NCI-H82 treated with DMSO at 0.1 percent for 48 hours (cell line): Measurements from ENCODE around the gene ZFAND2A.
"Not testable (repeated sequence)": the region's sequence is repeated elsewhere in the genome, so short reads cannot be mapped to it uniquely, and the experiment has no call there.

ENCODE experiments used
- DNase-seq: peaks from one replicate; lab custom pipeline; 2025; ENCODE audit not compliant: unreplicated experiment; lab: John Stamatoyannopoulos, UW

ZFAND2A gene

DNA sequence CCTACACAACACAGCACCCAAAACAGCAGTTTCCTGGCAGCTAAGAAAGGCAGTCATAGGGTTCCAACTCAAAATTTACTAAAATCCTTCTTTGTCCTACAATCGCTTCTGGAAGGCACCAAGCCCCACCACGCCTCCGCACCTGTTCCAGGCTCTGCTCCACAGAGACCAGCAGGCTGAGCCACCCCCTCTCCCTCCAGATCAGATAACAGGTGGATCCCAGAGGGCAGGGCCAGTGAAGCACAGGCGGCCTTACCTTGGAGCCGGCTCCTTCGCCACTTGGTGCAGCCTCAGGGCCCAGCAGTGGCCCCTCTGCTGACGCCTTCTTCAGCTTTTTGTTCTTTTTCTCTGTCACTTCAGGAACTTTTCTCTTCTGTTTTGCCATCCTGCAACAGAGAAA lies 33.0 kb downstream of the ZFAND2A start:
- no peak for DNase-seq

DNA sequence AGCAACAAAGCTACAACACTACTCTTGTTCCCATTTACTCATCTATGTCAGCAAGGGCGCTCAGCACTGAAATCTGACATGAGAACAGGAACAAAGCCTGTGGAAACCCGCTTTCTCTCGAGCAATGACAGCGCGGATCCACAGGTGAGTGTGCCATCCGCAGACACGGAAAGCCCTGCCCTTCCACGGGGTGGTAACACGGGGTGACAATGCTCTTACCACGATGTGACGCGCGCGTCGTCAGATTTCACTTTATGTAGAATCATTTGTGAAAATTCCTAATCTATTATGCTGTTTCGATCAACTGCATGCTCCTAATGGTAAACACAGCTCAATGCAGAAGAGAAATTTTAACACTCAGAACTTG lies 34.4 kb downstream of the ZFAND2A start:
- DNase-seq: no peak

DNA sequence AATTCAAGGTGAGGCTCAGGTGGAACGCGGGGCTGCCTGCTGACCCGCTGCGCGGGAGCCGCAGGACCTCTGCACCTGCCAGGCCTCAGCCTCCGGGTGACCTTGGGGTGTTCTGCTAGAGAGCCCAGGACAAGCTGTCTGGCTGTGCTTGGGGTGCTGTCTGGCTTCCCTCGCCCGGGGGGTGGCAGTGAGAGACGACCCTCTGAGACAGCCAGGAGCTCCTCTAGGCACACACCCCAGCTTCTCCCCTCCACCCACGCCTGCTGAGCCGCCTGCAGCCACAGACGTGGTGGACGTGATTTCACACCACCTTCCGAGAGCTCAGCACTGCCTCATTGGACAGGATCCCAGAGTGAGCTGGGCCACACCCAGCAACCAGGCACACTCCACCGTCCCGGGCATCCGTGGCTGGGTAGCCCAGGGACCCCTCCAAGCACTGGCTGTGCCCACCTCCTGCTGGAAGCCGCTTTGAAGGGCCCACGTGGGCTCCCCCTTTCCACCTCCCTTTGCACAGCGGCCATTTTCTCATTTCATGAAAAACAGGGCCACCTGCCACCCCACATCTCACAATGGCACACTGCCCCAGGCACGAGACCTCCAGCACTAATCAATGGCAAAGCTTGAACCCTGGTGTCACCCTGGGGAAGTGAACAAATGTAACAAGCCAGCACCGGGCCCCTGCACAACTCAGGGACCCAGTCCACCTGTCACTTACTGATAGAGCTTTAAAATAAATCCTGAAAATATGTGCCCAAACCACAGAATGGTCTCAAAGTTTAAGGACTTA lies 35.0 kb downstream of the ZFAND2A start:
- DNase-seq: no peak

DNA sequence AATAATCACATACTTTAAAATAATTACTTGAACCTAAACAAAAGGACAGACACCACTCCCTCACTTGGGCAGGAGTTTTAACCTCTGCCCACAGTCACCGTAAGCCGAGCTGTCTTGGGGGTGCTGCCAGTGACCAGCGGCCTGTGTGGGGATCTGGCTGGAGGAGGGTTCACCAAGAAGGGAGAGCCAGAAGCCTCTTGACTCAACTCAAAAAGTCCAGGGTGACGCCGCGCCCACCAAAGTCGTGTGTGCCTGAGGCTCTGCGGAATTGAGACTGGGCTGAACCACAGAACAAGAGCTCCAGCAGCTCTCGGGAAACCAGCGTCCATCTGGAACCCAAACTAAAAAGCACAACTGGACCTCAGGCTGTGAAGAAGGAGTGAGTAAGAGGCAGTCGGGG lies 35.8 kb downstream of the ZFAND2A start:
- no peak for DNase-seq

DNA sequence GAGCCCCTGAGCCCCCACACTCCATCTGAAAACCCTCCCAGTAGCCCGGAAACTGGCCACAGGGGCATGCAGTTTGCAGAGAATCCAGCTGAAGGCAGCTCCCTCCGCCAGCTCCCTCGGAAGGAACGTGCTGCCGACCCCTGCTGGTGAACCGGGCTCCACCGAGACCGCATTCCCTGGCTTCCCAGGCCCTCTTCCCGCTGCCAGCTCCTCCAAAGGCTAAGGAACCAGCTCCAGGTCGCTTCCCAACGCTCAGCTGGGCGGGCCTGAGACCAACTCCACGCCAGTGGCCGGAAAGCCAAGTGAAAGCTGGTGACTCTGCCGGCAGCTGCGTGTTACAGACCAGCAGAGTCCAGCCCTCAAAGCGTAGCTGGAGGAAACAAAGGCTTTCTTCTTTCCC lies 36.3 kb downstream of the ZFAND2A start:
- DNase-seq: no peak

DNA sequence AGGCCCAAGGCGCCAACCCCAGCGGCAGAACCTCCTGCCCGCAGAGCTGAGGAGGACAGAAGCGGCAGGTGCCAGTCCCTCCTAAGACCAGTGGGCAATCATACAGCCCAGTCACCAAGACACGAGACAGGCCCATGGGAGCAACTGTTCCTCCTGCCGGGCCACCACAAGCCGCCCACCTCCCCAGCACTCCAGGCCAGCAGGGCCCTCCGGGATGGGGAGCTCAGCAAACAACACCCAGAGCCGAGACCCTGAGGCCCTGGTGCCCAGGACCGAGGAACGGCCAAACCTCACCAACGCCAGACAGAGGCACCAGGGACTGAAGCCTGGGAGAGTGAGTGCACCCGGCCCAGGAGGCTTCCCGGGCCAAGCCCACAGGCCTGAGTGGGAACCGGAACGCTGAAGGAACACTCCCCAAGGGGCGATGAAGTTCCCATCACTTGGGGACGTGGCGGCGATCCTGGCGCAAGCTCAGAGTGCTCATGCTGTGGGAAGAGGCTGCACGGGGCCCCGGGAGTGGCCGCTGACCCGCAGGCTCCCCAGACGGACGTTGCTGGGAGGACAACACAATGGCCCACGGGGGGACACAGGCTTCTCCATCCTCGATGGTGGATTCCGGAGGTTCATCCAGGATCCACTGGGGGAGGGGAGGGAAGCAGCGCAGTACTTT lies 37.0 kb downstream of the ZFAND2A start:
- no peak for DNase-seq

DNA sequence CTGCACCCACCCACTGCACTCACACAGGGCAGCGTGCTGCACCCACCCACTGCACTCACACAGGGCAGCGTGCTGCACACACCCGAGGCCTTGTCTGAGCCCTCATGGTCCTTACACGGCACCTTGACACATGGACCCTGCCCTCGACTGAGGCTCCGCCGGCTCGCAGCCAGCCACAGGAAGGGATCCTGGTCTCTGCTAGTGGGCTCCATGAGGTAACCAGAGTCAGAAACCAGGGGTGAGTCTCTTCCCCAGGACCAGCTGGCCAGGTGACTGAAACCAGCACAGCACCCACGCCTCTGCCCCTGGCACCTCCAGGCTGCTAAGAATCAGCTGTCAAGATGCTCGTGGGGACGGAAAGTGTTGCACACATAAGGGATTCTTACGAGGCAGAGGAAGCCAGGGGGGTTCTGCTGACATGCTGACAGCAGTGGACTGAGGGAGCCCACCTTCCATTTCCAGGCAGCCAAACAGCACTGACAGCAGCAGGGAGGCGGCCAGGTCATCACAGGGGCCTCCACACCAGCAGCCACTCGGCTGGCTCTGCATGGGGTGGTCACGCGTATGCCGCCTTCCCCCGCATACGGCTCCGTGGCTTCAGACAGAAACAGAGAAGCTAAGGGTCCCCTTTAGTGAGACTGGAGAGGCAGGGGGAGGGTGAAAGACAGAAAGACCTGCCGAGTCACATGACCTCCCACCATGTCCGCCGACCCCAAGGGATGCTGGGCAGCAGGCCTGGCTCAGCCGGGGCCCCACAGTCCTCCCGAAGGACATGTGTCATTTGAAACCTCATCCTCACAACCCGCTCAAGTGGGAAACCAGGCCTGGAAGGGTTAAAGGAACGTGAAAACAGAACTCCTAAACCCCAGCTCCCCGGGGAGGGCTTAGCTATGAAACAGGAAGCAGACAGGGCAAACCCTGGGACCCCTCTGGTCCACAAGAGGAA lies 37.8 kb downstream of the ZFAND2A start:
- DNase-seq: no peak

DNA sequence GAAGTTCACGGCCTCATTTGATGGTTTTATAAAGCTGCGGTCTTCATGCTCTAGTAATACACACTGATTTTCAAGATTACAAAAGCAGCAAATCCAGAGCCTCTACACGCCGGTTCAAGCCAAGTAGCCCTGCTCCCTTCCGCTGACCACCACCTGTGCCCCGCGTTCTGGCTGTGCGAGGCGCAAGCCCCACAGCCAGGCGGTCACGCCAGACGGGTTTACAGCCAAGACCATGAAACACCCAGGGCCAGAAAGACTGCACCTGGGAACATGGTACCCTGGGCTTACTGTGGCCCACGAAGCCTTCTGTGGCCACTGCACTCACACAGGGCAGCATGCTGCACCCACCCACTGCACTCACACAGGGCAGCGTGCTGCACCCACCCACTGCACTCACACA lies 38.5 kb downstream of the ZFAND2A start:
- DNase-seq: no peak

DNA sequence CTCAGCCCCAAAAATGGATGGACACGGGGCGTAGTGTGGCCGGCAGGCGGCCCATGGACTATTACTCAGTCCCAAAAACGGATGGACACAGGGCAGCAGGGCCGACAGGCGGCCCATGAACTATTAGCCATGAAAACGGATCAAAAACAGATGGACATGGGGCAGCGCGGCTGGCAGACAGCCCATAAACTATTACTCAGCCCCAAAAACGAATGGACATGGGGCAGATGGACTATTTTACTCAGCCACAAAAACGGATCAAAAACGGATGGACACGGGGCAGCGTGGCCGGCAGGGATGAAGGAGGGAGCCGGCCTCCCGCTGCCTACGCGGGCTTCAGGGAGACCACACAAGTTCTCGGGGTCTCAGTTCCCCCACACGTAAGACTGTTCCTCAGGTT lies 39.2 kb downstream of the ZFAND2A start:
- DNase-seq: no peak

DNA sequence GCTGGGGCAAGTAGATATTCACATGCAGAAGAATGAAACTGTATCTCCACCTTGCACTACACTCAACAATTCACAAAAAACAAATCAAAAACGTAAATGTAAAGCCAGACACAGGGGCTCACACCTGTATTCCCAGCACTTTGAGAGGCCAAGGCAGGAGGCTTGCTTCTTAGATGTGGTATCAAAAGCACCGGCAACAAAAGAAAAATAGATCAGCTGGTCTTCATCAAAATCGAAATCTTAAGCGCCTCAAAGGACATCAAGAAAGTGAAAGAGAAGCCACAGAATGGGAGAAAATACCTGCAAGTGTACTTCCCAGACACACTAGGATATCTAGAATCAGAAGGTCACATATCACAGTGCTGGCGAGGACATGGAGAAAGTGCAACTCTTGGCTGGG lies 40.8 kb downstream of the ZFAND2A start:
- no peak for DNase-seq

DNA sequence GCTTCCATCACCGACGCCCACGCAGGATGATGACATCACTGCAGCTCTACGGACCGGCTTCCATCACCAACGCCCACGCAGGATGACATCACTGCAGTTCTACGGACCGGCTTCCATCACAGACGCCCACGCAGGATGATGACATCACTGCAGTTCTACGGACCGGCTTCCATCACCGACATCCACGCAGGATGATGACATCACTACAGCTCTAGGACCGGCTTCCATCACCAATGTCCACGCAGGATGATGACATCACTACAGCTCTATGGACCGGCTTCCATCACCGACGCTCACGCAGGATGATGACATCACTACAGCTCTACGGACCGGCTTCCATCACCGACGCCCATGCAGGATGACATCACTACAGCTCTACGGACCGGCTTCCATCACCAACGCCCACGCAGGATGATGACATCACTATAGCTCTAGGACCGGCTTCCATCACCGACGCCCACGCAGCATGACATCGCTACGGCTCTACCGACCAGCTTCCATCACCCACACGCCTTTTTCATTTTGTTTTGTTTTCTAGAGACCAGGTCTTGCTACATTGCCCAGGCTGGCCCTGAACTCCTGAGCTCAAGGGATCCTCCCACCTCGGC lies 42.6 kb downstream of the ZFAND2A start:
- DNase-seq: no peak

DNA sequence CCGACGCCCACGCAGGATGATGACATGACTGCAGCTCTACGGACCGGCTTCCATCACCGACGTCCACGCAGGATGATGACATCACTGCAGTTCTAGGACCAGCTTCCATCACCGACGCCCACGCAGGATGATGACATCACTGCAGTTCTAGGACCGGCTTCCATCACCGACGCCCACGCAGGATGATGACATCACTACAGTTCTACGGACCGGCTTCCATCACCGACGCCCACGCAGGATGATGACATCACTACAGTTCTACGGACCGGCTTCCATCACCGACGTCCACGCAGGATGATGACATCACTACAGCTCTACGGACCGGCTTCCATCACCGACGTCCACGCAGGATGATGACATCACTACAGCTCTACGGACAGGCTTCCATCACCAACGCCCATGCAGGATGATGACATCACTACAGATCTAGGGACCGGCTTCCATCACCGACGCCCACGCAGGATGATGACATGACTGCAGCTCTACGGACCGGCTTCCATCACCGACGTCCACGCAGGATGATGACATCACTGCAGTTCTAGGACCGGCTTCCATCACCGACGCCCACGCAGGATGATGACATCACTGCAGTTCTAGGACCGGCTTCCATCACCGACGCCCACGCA lies 43.5 kb downstream of the ZFAND2A start:
- DNase-seq: not testable (repeated sequence)

DNA sequence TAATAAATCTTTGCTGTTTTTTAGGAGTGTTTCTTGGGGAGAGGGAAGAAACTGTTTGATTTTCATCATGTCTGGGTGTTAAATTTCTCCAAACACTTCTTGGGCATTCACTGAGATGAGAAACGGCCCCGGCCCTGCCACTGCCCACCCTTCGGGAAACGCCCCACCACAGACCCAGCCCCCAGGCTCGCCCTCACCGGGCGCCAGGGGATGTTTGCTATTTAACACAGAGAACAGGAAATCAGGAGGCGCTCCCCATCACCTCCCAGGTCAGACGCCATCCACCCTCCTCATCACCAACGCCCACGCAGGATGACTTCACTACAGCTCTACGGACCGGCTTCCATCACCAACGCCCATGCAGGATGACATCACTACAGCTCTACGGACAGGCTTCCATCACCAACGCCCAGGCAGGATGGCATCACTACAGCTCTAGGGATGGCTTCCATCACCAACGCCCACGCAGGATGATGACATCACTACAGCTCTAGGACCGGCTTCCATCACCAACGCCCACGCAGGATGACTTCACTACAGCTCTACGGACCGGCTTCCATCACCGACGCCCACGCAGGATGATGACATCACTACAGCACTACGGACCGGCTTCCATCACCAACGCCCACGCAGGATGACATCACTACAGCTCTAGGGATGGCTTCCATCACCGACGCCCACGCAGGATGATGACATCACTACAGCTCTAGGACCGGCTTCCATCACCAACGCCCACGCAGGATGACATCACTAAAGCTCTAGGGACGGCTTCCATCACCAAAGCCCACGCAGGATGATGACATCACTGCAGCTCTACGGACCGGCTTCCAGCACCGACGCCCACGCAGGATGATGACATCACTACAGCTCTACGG lies 44.6 kb downstream of the ZFAND2A start:
- DNase-seq: not testable (repeated sequence)

DNA sequence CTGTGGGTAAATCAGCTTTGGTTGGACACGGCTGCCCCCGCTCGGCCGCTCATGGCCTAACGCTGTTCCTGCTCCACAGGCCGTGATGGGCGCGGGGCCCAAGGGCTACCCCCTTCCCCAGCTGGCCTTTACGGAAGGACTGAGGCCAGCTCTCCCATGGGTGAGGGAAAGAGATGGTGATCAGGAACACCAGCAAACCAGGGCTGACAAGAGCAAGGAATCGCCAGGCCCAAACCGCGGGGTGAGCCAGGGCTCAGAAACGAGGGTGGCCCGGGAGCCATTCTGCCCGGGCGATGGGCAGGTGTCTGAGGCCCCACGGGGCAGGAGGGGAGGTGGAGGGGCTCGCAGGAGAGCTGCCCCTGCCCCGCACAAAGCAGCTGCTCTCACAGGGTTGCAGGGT lies 45.5 kb downstream of the ZFAND2A start:
- DNase-seq: no peak

DNA sequence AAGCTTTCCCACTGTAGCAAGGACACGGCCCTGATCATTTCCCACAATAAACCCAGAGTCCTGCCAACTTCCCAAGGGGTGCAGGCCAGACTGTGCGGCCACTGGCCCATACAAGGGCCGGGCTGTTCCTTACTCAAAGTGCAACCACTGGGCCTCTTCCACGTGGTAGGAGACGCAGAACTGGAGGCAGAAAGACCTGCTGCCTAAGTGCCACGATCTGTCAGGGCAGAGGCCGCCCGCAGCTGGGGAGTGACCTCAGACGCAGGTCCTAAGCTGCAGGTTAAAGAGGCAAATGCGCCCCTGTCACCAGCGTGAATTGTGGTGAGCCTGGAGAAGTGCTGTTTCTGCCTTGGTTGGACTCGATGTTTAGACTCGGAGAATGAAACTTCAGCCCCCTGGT lies 45.9 kb downstream of the ZFAND2A start:
- no peak for DNase-seq

DNA sequence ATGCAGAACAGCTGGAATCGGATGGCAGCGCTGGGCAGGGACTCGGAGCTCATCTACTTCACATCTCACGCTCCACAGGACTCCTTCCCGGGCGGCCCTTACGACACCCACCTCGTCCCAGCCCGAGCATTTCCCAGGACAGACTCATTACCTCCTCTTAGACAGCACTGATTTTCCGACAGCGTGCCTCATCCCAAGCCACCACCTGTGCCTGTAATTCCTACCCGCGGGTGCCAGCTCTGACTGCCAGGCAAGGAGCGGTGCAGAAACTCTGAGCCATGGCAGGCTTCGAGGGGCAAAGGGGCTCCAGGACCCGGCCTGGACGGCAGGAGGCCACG lies 46.5 kb downstream of the ZFAND2A start:
- no peak for DNase-seq

DNA sequence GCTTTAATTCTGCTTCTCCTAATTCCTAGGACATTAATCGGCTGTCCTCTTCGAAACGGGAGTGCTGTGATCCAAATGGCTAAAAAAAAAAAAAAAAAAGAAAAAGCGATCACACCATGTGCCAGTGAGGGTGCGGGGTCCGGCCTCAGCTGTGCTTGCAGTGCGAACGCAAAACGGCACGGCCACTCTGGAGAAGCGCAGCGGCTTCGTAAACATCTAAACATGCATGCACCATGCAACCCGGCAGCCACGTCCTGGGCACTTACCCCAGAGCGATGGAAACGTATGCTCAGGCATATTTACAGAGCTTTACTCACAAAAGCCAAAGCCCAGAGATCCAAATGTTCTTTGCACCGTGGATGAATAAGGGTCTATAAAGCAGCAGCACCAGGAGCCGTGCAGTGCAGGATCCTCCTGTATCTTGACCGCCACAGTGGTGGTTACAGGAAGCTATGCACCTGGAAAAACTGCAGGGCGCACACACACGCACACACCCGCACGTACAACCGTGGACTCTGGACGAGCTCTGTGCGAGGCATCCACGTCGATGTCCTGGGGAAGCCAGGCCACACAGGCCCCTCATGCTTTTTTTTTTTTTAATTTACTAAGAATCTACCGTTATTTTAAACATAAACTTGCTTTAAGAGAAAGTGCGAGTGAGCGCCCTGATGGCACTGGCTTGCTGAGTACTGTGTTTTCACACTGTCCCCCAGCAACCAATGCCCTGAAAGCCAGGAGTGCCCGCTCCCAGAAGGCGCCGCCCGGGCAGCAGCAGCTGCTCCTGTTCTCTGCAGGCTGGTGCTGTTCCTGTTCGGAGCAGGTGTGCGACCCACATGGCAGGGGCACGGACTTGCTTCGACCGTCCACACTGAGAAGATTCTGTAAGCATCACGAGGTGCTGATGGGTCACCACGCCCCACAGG lies 47.1 kb downstream of the ZFAND2A start:
- no peak for DNase-seq

DNA sequence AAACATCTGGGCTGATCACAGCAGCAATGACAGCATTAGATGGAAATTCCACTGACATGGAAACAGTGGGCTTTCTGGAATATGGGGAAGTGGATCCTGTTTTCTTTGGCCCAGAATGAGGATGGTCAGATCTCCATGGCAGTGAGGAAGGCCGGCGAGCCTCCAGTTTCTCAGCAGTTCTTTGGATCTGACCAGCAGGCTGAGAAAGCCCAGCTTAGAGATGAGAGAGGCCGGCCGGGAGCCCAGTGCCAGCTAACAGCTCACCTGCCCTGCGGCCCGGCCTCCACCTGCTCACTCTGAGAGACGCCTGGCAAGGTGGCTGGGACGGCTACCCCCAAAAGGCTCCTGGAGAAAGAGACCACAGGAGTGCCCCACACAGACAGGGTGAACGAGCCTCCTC lies 47.9 kb downstream of the ZFAND2A start:
- no peak for DNase-seq

DNA sequence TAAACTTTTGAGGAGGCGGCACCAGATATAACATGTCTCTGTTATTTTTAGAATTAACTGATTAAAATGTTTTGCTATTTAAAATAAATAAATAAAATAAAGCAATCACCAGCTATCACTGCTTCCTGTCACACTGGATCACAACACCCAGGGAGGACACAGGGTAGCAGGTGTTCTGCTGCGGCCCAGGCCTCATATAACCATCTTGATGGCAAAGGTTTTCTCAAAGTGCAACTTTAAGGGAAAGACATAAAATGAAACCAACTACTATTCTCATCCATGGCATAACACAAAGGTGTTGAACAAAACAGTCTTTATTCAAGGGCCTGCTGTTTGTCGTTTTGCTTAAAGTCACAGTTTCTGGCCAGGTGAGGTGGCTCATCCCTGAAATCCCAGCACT lies 48.8 kb downstream of the ZFAND2A start:
- DNase-seq: no peak
